ENCODE results near the gene NOD1.

NOD1 gene

GRCh38 chr7:30519122-30519521 is 40.5 kb upstream of the NOD1 start:
- H3K18ac ChIP-seq (ENCODE audit: low read depth in 1 of 2, low read length in 2 of 2) = no peak overlapping the region
- 100% methylated on average over 2 of the region's 3 CpGs for WGBS
- H3K36me3 ChIP-seq (ENCODE audit: control insufficient read depth in 1 of 2, insufficient read depth in 2 of 2, low read depth in 1 of 2, low read length in 2 of 2) = peaks cover 0 to 3% of the 10 kb centered on the region in 2 experiments
- H4K8ac ChIP-seq (ENCODE audit: low read length) = no peak overlapping the region
- no peak overlapping the region for H3K9ac ChIP-seq (ENCODE audit: low read length)
- peaks cover 2% of the 10 kb centered on the region for H3K4me1 ChIP-seq (ENCODE audit: control insufficient read depth, insufficient read depth, low read depth, low read length)
- H3K4me3 ChIP-seq (ENCODE audit: insufficient read depth in 1 of 2, low read depth in 1 of 2, low read length in 2 of 2) = no peak overlapping the region
- no peak overlapping the region for H2AK5ac ChIP-seq (ENCODE audit: low read length, severe bottlenecking)
- no peak overlapping the region for H2BK5ac ChIP-seq (ENCODE audit: low read depth, low read length, poor library complexity, severe bottlenecking)
- no peak overlapping the region for H3K4me2 ChIP-seq (ENCODE audit: low read length, poor library complexity, severe bottlenecking)
- H3K79me1 ChIP-seq (replicated peaks; ENCODE audit: low read length, poor library complexity, severe bottlenecking) = no peaks in the 10 kb centered on the region
- H2BK12ac ChIP-seq (ENCODE audit: low read length in 2 of 2) = no peak overlapping the region
- no peak overlapping the region for H2BK15ac ChIP-seq (ENCODE audit: low read depth, poor library complexity, severe bottlenecking)
- DNase-seq = no peak
- H2BK120ac ChIP-seq (ENCODE audit: low read depth, low read length) = no peak overlapping the region
- no peak overlapping the region for H3K14ac ChIP-seq (ENCODE audit: low read length in 2 of 2)
- H3K9me3 ChIP-seq (ENCODE audit: control insufficient read depth, low read length) = no peaks in the 10 kb centered on the region
- no peak overlapping the region for H3K23ac ChIP-seq (ENCODE audit: low read length in 2 of 2)
- no peak overlapping the region for H3K27ac ChIP-seq (ENCODE audit: low read length, poor library complexity, severe bottlenecking)
- no peak overlapping the region for H3K4ac ChIP-seq (ENCODE audit: low read depth in 1 of 2, low read length in 2 of 2)
- H4K91ac ChIP-seq (ENCODE audit: low read length) = no peak overlapping the region
- no peaks in the 10 kb centered on the region for H3K27me3 ChIP-seq (ENCODE audit: control insufficient read depth in 1 of 2, insufficient read depth in 1 of 2, low read length in 2 of 2)
- H2AFZ ChIP-seq (ENCODE audit: low read depth, low read length) = no peak overlapping the region

- Histone ChIP-seq H4K91ac (ENCODE audit: low read length) (no peak overlapping the region), H3K23ac (ENCODE audit: low read length in 2 of 2) (no peak overlapping the region), H3K4me1 (ENCODE audit: control insufficient read depth, insufficient read depth, low read depth, low read length) (no peaks in the 10 kb centered on the region), H3K9me3 (ENCODE audit: control insufficient read depth, low read length) (no peaks in the 10 kb centered on the region), H2BK12ac (ENCODE audit: low read length in 2 of 2) (no peak overlapping the region), H3K18ac (ENCODE audit: low read depth in 1 of 2, low read length in 2 of 2) (no peak overlapping the region), H3K79me1 (replicated peaks; ENCODE audit: low read length, poor library complexity, severe bottlenecking) (no peaks in the 10 kb centered on the region), H3K27ac (ENCODE audit: low read length, poor library complexity, severe bottlenecking) (no peak overlapping the region), H2AFZ (ENCODE audit: low read depth, low read length) (no peak overlapping the region), H3K4ac (ENCODE audit: low read depth in 1 of 2, low read length in 2 of 2) (no peak overlapping the region), H3K27me3 (ENCODE audit: control insufficient read depth in 1 of 2, insufficient read depth in 1 of 2, low read length in 2 of 2) (no peaks in the 10 kb centered on the region), H3K4me3 (ENCODE audit: insufficient read depth in 1 of 2, low read depth in 1 of 2, low read length in 2 of 2) (no peak overlapping the region), H2AK5ac (ENCODE audit: low read length, severe bottlenecking) (no peak overlapping the region), H3K14ac (ENCODE audit: low read length in 2 of 2) (no peak overlapping the region), H4K8ac (ENCODE audit: low read length) (no peak overlapping the region), H3K4me2 (ENCODE audit: low read length, poor library complexity, severe bottlenecking) (no peak overlapping the region), H3K36me3 (ENCODE audit: control insufficient read depth in 1 of 2, insufficient read depth in 2 of 2, low read depth in 1 of 2, low read length in 2 of 2) (peaks cover 0 to 3% of the 10 kb centered on the region in 2 experiments), H2BK15ac (ENCODE audit: low read depth, poor library complexity, severe bottlenecking) (no peak overlapping the region), H3K9ac (ENCODE audit: low read length) (no peak overlapping the region), H2BK120ac (ENCODE audit: low read depth, low read length) (no peak overlapping the region), H2BK5ac (ENCODE audit: low read depth, low read length, poor library complexity, severe bottlenecking) (no peak overlapping the region)
- DNase-seq = no peak
- WGBS = 100% methylated on average over 1 of the region's 2 CpGs
Observed at GRCh38 chr7:30515761-30516160, 37.2 kb upstream of the NOD1 start.

GRCh38 chr7:30514776-30515175 is 36.2 kb upstream of the NOD1 start:
- no peak overlapping the region for H3K4me3 ChIP-seq (ENCODE audit: insufficient read depth in 1 of 2, low read depth in 1 of 2, low read length in 2 of 2)
- no peak overlapping the region for H3K27ac ChIP-seq (ENCODE audit: low read length, poor library complexity, severe bottlenecking)
- H3K27me3 ChIP-seq (ENCODE audit: control insufficient read depth in 1 of 2, insufficient read depth in 1 of 2, low read length in 2 of 2) = no peaks in the 10 kb centered on the region
- H3K4me1 ChIP-seq (ENCODE audit: control insufficient read depth, insufficient read depth, low read depth, low read length) = no peaks in the 10 kb centered on the region
- no peak overlapping the region for H2BK5ac ChIP-seq (ENCODE audit: low read depth, low read length, poor library complexity, severe bottlenecking)
- peaks cover 0 to 3% of the 10 kb centered on the region in 2 experiments for H3K36me3 ChIP-seq (ENCODE audit: control insufficient read depth in 1 of 2, insufficient read depth in 2 of 2, low read depth in 1 of 2, low read length in 2 of 2)
- H3K23ac ChIP-seq (ENCODE audit: low read length in 2 of 2) = no peak overlapping the region
- H2BK120ac ChIP-seq (ENCODE audit: low read depth, low read length) = no peak overlapping the region
- no peaks in the 10 kb centered on the region for H3K9me3 ChIP-seq (ENCODE audit: control insufficient read depth, low read length)
- no CpG with 5 or more reads among the region's 1 CpG for WGBS
- DNase-seq = no peak
- H2AFZ ChIP-seq (ENCODE audit: low read depth, low read length) = no peak overlapping the region
- no peak overlapping the region for H3K18ac ChIP-seq (ENCODE audit: low read depth in 1 of 2, low read length in 2 of 2)
- no peak overlapping the region for H3K14ac ChIP-seq (ENCODE audit: low read length in 2 of 2)
- H4K8ac ChIP-seq (ENCODE audit: low read length) = no peak overlapping the region
- H3K9ac ChIP-seq (ENCODE audit: low read length) = no peak overlapping the region
- no peak overlapping the region for H2BK15ac ChIP-seq (ENCODE audit: low read depth, poor library complexity, severe bottlenecking)
- no peak overlapping the region for H2AK5ac ChIP-seq (ENCODE audit: low read length, severe bottlenecking)
- H3K79me1 ChIP-seq (replicated peaks; ENCODE audit: low read length, poor library complexity, severe bottlenecking) = no peaks in the 10 kb centered on the region
- H4K91ac ChIP-seq (ENCODE audit: low read length) = no peak overlapping the region
- no peak overlapping the region for H3K4me2 ChIP-seq (ENCODE audit: low read length, poor library complexity, severe bottlenecking)
- H3K4ac ChIP-seq (ENCODE audit: low read depth in 1 of 2, low read length in 2 of 2) = no peak overlapping the region
- H2BK12ac ChIP-seq (ENCODE audit: low read length in 2 of 2) = no peak overlapping the region

- no peak overlapping the region for H3K27ac ChIP-seq (ENCODE audit: low read length, poor library complexity, severe bottlenecking)
- H2BK12ac ChIP-seq (ENCODE audit: low read length in 2 of 2) = no peak overlapping the region
- H3K23ac ChIP-seq (ENCODE audit: low read length in 2 of 2) = no peak overlapping the region
- H2AFZ ChIP-seq (ENCODE audit: low read depth, low read length) = no peak overlapping the region
- 97% methylated on average over 2 of the region's 3 CpGs for WGBS
- H4K8ac ChIP-seq (ENCODE audit: low read length) = no peak overlapping the region
- no peak overlapping the region for H2BK5ac ChIP-seq (ENCODE audit: low read depth, low read length, poor library complexity, severe bottlenecking)
- H4K91ac ChIP-seq (ENCODE audit: low read length) = no peak overlapping the region
- H3K9me3 ChIP-seq (ENCODE audit: control insufficient read depth, low read length) = no peaks in the 10 kb centered on the region
- H2AK5ac ChIP-seq (ENCODE audit: low read length, severe bottlenecking) = no peak overlapping the region
- no peak overlapping the region for H3K18ac ChIP-seq (ENCODE audit: low read depth in 1 of 2, low read length in 2 of 2)
- H3K4ac ChIP-seq (ENCODE audit: low read depth in 1 of 2, low read length in 2 of 2) = no peak overlapping the region
- no peaks in the 10 kb centered on the region for H3K27me3 ChIP-seq (ENCODE audit: control insufficient read depth in 1 of 2, insufficient read depth in 1 of 2, low read length in 2 of 2)
- no peak overlapping the region for H2BK120ac ChIP-seq (ENCODE audit: low read depth, low read length)
- no peak overlapping the region for H3K4me2 ChIP-seq (ENCODE audit: low read length, poor library complexity, severe bottlenecking)
- no peak overlapping the region for H3K4me3 ChIP-seq (ENCODE audit: insufficient read depth in 1 of 2, low read depth in 1 of 2, low read length in 2 of 2)
- H2BK15ac ChIP-seq (ENCODE audit: low read depth, poor library complexity, severe bottlenecking) = no peak overlapping the region
- H3K36me3 ChIP-seq (ENCODE audit: control insufficient read depth in 1 of 2, insufficient read depth in 2 of 2, low read depth in 1 of 2, low read length in 2 of 2) = peaks cover 0 to 3% of the 10 kb centered on the region in 2 experiments
- no peak overlapping the region for H3K14ac ChIP-seq (ENCODE audit: low read length in 2 of 2)
- no peak overlapping the region for H3K9ac ChIP-seq (ENCODE audit: low read length)
- no peaks in the 10 kb centered on the region for H3K79me1 ChIP-seq (replicated peaks; ENCODE audit: low read length, poor library complexity, severe bottlenecking)
- no peaks in the 10 kb centered on the region for H3K4me1 ChIP-seq (ENCODE audit: control insufficient read depth, insufficient read depth, low read depth, low read length)
- no peak for DNase-seq
Observed at GRCh38 chr7:30514177-30514576, 35.6 kb upstream of the NOD1 start.

All from mesenchymal stem cell (in vitro differentiated cells and primary cell).